Neuronal stem cell (in vitro differentiated cells): ENCODE results near the gene ADO.
"Not testable (repeated sequence)": the region's sequence is repeated elsewhere in the genome, so short reads cannot be mapped to it uniquely, and the experiment has no call there.

Experiments
- DNase-seq: peaks from one replicate; pipeline ENCODE4 v3.0.0-alpha.2; 2013; ENCODE audit warnings: low spot score
- H2AFZ ChIP-seq: one replicate; pipeline ENCODE4 v1.6.1; 2013; ENCODE audit warnings: mild to moderate bottlenecking, low read length, inconsistent platforms
- H2AK5ac ChIP-seq: 2 replicates; pipeline ENCODE4 v1.6.1; 2013; ENCODE audit warnings: low read depth, mild to moderate bottlenecking, inconsistent platforms, low read length, moderate library complexity, mixed read lengths
- H2BK120ac ChIP-seq: 2 replicates; pipeline ENCODE4 v1.6.1; 2013; ENCODE audit warnings: low read depth, mild to moderate bottlenecking, inconsistent platforms, low read length, moderate library complexity, mixed read lengths
- H2BK12ac ChIP-seq: one replicate; pipeline ENCODE4 v1.6.1; 2013; ENCODE audit warnings: low read length, inconsistent platforms
- H2BK15ac ChIP-seq: 2 replicates; pipeline ENCODE4 v1.6.1; 2013; ENCODE audit warnings: mild to moderate bottlenecking, low read length, inconsistent platforms, mixed read lengths
- H2BK5ac ChIP-seq: one replicate; pipeline ENCODE4 v1.6.1; 2013; ENCODE audit warnings: inconsistent platforms, mild to moderate bottlenecking, low read length, moderate library complexity
- H3K14ac ChIP-seq: one replicate; pipeline ENCODE4 v1.6.1; 2013; ENCODE audit warnings: low read length, inconsistent platforms
- H3K18ac ChIP-seq: 2 replicates; pipeline ENCODE4 v1.6.1; 2013; ENCODE audit warnings: low read length, inconsistent platforms
- H3K23ac ChIP-seq: 2 replicates; pipeline ENCODE4 v1.6.1; 2013; ENCODE audit warnings: low read depth, mild to moderate bottlenecking, mixed read lengths, low read length, inconsistent platforms; ENCODE audit not compliant: poor library complexity
- H3K27ac ChIP-seq: replicated peaks from 3 replicates; pipeline ENCODE4 v1.5.1; 2013; ENCODE audit warnings: low read length, inconsistent platforms
- H3K27me3 ChIP-seq, 3 experiments: 2 replicates each; pipeline ENCODE4 v1.6.1; 2013; ENCODE audit warnings: low read length in 3 of 3, mild to moderate bottlenecking in 2 of 3, inconsistent platforms in 1 of 3, low read depth in 1 of 3, mixed read lengths in 1 of 3, moderate library complexity in 1 of 3; ENCODE audit not compliant: control insufficient read depth in 3 of 3, insufficient read depth in 3 of 3
- H3K36me3 ChIP-seq, 2 donors: replicated peaks in 1 of 2; 2 replicates each; pipeline ENCODE4 v1.6.1; 2013; ENCODE audit warnings: low read length in 2 of 2; ENCODE audit not compliant: control insufficient read depth in 2 of 2, insufficient read depth in 2 of 2
- H3K4ac ChIP-seq: 2 replicates; pipeline ENCODE4 v1.6.1; 2013; ENCODE audit warnings: inconsistent platforms, mild to moderate bottlenecking, low read length, moderate library complexity
- H3K4me1 ChIP-seq, 2 donors: 1 replicate in 1 of 2; 2 replicates in 1 of 2; pipeline ENCODE4 v1.6.1; 2013; ENCODE audit warnings: low read length in 2 of 2, low read depth in 1 of 2; ENCODE audit not compliant: control insufficient read depth in 2 of 2, insufficient read depth in 1 of 2
- H3K4me2 ChIP-seq: one replicate; pipeline ENCODE4 v1.6.1; 2013; ENCODE audit warnings: mild to moderate bottlenecking, low read length, inconsistent platforms; ENCODE audit not compliant: insufficient read depth, poor library complexity, severe bottlenecking
- H3K4me3 ChIP-seq, 2 donors: 2 replicates each; pipeline ENCODE4 v1.5.1; 2013; ENCODE audit warnings: low read length in 2 of 2, mild to moderate bottlenecking in 2 of 2, inconsistent platforms in 1 of 2, moderate library complexity in 1 of 2
- H3K79me1 ChIP-seq: one replicate; pipeline ENCODE4 v1.6.1; 2013; ENCODE audit warnings: low read depth, mild to moderate bottlenecking, inconsistent platforms, low read length, moderate library complexity
- H3K9ac ChIP-seq: one replicate; pipeline ENCODE4 v1.6.1; 2013; ENCODE audit warnings: mild to moderate bottlenecking, low read depth, low read length, inconsistent platforms; ENCODE audit not compliant: poor library complexity
- H3K9me3 ChIP-seq, 2 donors: replicated peaks in 1 of 2; 2 replicates each; pipeline versions ENCODE3 to v1.6.1; 2013; ENCODE audit warnings: low read length in 2 of 2, mild to moderate bottlenecking in 2 of 2, inconsistent platforms in 1 of 2, low read depth in 1 of 2, mixed read lengths in 1 of 2, moderate library complexity in 1 of 2; ENCODE audit not compliant: control insufficient read depth in 2 of 2, insufficient read depth in 1 of 2
- H4K8ac ChIP-seq: one replicate; pipeline ENCODE4 v1.6.1; 2013; ENCODE audit warnings: low read depth, mild to moderate bottlenecking, inconsistent platforms, low read length, moderate library complexity
- H4K91ac ChIP-seq: one replicate; pipeline ENCODE4 v1.6.1; 2013; ENCODE audit warnings: low read length, low read depth, mild to moderate bottlenecking, inconsistent platforms; ENCODE audit not compliant: poor library complexity
- WGBS, 2 donors: extraction: QIAGEN DNeasy Blood & Tissue Kit; methylation state at CpG; one replicate each; pipeline ENCODE4 v1.1.7; 2013; ENCODE audit warnings: missing lambda C conversion rate in 2 of 2, mixed read lengths in 1 of 2; ENCODE audit not compliant: insufficient read length in 2 of 2, insufficient replicate concordance in 1 of 2; ENCODE audit errors: extremely low coverage in 2 of 2; 5-methylcytosine and 5-hydroxymethylcytosine counted together

The ADO gene

GRCh38 chr10:62788285-62788684, 16.2 kb upstream of the ADO start:
- H3K27ac ChIP-seq, H3K9ac ChIP-seq, H3K4me3 ChIP-seq, H2AFZ ChIP-seq, H3K9me3 ChIP-seq, H4K91ac ChIP-seq, DNase-seq, H3K36me3 ChIP-seq, H3K18ac ChIP-seq, H2AK5ac ChIP-seq, H3K23ac ChIP-seq, H2BK120ac ChIP-seq, H2BK5ac ChIP-seq, H3K79me1 ChIP-seq, H3K4me1 ChIP-seq, H4K8ac ChIP-seq, H3K27me3 ChIP-seq, H3K14ac ChIP-seq, H2BK12ac ChIP-seq, H2BK15ac ChIP-seq, H3K4ac ChIP-seq, H3K4me2 ChIP-seq: not testable (repeated sequence)
- WGBS, 2 donors = no CpG with 5 or more reads among the region's 2 CpGs

GRCh38 chr10:62788861-62789467, 15.6 kb upstream of the ADO start:
- Histone ChIP-seq H3K23ac (no peak overlapping the region), H2AFZ (peak overlapping the region; percentile 62), H2AK5ac (no peak overlapping the region), H2BK12ac (no peak overlapping the region), H3K4me1 (no peaks in the 10 kb centered on the region), H4K91ac (no peak overlapping the region), H2BK15ac (no peak overlapping the region), H3K4ac (no peak overlapping the region), H3K79me1 (no peaks in the 10 kb centered on the region), H3K14ac (no peak overlapping the region), H3K9me3 (no peaks in the 10 kb centered on the region), H3K27me3 (no peaks in the 10 kb centered on the region), H2BK5ac (no peak overlapping the region), H3K27ac (no peak overlapping the region), H3K36me3 (no peaks in the 10 kb centered on the region), H3K4me2 (no peak overlapping the region), H3K18ac (no peak overlapping the region), H3K9ac (no peak overlapping the region), H2BK120ac (no peak overlapping the region), H3K4me3 (no peak overlapping the region), H4K8ac (no peak overlapping the region)
- DNase-seq = no peak
- WGBS, 2 donors = no CpG with 5 or more reads among the region's 9 CpGs

- DNase-seq = no peak
- peak overlapping the region; percentile 62 for H2AFZ ChIP-seq
These were observed 14.4 kb upstream of the ADO start for GRCh38 chr10:62790019-62790555.

GRCh38 chr10:62790571-62790970, 13.9 kb upstream of the ADO start:
- H2BK5ac ChIP-seq = no peak overlapping the region
- WGBS, 2 donors = no CpG with 5 or more reads among the region's 2 CpGs

More at GRCh38 chr10:62790019-62790555, 14.4 kb upstream of the ADO start:
- Histone ChIP-seq H2AK5ac (no peak overlapping the region), H3K27ac (no peak overlapping the region), H3K14ac (no peak overlapping the region), H2BK12ac (no peak overlapping the region), H3K4me1 (no peaks in the 10 kb centered on the region), H3K36me3 (no peaks in the 10 kb centered on the region), H4K91ac (no peak overlapping the region), H4K8ac (no peak overlapping the region), H3K9me3 (no peaks in the 10 kb centered on the region), H2BK15ac (no peak overlapping the region), H3K4me2 (no peak overlapping the region), H2BK120ac (no peak overlapping the region), H2BK5ac (no peak overlapping the region), H3K4me3 (no peak overlapping the region), H3K27me3 (no peaks in the 10 kb centered on the region), H3K18ac (no peak overlapping the region), H3K4ac (no peak overlapping the region), H3K9ac (no peak overlapping the region), H3K23ac (no peak overlapping the region), H3K79me1 (no peaks in the 10 kb centered on the region)
- WGBS, 2 donors = no CpG with 5 or more reads among the region's 14 CpGs

More at GRCh38 chr10:62790571-62790970, 13.9 kb upstream of the ADO start:
- no peak overlapping the region for H3K18ac ChIP-seq
- no peak overlapping the region for H3K23ac ChIP-seq
- no peak overlapping the region for H2BK15ac ChIP-seq
- H2AK5ac ChIP-seq = no peak overlapping the region
- H4K8ac ChIP-seq = no peak overlapping the region
- no peak overlapping the region for H2BK12ac ChIP-seq
- H2AFZ ChIP-seq = no peak overlapping the region
- no peaks in the 10 kb centered on the region for H3K4me1 ChIP-seq
- H3K79me1 ChIP-seq = no peaks in the 10 kb centered on the region
- H3K14ac ChIP-seq = no peak overlapping the region
- no peaks in the 10 kb centered on the region for H3K36me3 ChIP-seq
- no peak for DNase-seq
- no peaks in the 10 kb centered on the region for H3K9me3 ChIP-seq
- H3K9ac ChIP-seq = no peak overlapping the region
- H3K27ac ChIP-seq = no peak overlapping the region
- H3K4me3 ChIP-seq = no peak overlapping the region
- no peak overlapping the region for H3K4me2 ChIP-seq
- H3K4ac ChIP-seq = no peak overlapping the region
- H3K27me3 ChIP-seq = no peaks in the 10 kb centered on the region
- no peak overlapping the region for H4K91ac ChIP-seq
- H2BK120ac ChIP-seq = no peak overlapping the region
